NCI-H2171 treated with DMSO at 0.1 percent for 48 hours (cell line): ENCODE data around the gene STXBP5.
"Not testable (repeated sequence)": the region's sequence is repeated elsewhere in the genome, so short reads cannot be mapped to it uniquely, and the experiment has no call there.

Experiments
- DNase-seq: peaks from one replicate; lab custom pipeline; 2025; lab: John Stamatoyannopoulos, UW

STXBP5 gene

GRCh38 chr6:147298461-147298860 is 94.2 kb downstream of the STXBP5 start:
- no peak for DNase-seq

- no peak for DNase-seq
Measured at GRCh38 chr6:147299035-147299434, 94.8 kb downstream of the STXBP5 start.

GRCh38 chr6:147301070-147301469 is 96.9 kb downstream of the STXBP5 start:
- no peak for DNase-seq

DNA sequence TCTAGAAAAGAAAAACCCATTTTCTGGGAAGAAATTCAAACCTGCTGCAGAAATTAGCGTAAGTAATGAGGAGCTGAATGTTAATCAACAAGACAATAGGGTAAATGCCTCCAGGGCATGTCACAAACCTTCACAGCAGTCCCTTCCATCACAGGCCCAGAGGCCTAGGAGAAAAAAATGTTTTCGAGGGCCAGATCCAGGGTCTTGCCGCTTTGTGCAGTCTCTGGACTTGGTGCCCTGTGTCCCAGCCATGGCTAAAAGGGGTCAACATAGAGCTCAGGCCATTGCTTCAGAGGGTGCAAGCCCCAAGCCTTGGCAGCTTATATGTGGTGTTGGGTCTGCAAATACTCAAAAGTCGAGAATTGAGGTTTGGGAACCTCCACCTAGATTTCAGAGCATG is 99.8 kb downstream of the STXBP5 start:
- DNase-seq: no peak

- DNase-seq: no peak
Measured at GRCh38 chr6:147310521-147310920, 106.3 kb downstream of the STXBP5 start.

GRCh38 chr6:147311218-147311617 is 107.0 kb downstream of the STXBP5 start:
- DNase-seq: no peak

GRCh38 chr6:147321260-147321659 is 117.0 kb downstream of the STXBP5 start:
- DNase-seq: no peak

DNA sequence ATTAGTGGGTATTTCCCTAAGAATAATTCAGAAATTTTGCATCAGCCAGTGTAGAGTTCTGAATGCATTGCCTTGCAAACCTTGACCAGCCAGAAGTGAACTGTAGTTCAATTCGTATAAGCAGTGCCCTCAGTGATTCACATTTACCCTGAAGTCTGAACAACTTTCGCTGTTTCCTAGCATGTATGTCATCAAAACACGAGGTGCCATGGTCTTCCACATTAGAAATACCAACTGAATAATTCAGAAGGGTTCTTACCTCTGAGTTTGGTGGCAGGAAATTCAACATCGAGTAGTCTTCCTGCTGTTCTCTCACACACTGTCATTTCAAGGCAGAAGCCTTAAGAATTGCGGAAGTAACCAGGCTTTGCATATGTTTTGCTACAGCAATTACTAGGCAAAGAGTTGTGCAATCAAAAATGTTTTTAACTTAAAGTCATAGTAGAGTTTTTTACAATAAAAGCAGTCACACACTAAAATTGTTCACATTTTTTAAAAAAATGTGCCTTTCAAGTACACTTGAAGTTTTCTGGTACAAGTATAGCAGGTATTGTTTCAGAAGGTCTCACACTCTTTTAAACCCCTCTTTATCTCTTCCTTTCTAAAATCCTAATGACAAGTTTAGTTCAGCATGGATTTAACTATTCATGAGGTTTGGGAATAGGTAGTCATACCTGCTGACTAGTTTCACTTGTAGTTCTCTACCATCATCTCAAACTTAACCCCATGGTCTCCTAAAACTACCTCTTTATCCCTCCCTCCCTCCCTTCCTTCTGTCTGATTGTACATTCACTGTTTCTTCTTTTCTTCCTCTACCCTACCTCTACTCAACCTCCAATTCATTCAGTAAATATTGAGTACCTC is 118.3 kb downstream of the STXBP5 start:
- no peak for DNase-seq

GRCh38 chr6:147325557-147325956 is 121.3 kb downstream of the STXBP5 start:
- no peak for DNase-seq

DNA sequence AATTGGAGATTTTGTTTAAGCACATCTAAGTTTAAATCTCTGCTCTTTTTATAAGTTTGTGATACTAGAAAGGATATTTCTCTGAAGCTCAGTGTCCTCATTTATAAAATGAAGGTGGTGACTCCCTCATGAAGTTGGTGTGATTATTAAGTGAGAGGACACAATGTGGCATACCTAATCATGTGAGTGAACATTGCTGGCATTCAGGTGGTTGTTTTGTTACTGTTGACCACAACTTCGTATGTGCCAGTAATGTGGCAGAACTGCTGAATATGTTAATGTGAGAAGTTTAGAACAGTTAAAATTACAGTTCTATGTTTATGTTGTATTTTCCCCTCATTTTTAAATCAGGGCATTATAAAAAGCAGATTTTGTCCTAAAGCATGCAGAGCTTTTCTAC is 127.2 kb downstream of the STXBP5 start:
- no peak for DNase-seq

GRCh38 chr6:147337921-147338320 is 133.7 kb downstream of the STXBP5 start:
- DNase-seq: no peak

DNA sequence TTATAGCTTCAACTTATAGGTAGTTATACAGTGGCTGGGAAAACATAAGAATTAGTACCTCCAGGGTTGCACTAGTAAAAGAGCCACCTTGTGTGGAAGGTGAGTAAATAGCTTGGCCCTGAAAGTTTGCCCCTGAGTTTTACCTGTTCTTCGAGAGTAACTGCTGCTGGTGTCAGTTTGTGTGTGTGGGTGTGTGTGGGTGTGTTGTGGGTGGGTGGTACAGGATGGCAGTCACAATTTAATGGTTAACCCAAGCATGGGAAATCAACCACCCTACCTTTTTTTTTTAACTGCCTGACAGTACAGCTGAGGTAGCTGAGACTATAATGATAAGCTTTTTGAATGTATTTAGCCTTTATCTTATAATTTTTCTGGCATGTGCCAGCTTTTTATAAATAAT is 137.3 kb downstream of the STXBP5 start:
- no peak for DNase-seq

- DNase-seq: no peak
Measured at GRCh38 chr6:147345902-147346301, 141.7 kb downstream of the STXBP5 start.

DNA sequence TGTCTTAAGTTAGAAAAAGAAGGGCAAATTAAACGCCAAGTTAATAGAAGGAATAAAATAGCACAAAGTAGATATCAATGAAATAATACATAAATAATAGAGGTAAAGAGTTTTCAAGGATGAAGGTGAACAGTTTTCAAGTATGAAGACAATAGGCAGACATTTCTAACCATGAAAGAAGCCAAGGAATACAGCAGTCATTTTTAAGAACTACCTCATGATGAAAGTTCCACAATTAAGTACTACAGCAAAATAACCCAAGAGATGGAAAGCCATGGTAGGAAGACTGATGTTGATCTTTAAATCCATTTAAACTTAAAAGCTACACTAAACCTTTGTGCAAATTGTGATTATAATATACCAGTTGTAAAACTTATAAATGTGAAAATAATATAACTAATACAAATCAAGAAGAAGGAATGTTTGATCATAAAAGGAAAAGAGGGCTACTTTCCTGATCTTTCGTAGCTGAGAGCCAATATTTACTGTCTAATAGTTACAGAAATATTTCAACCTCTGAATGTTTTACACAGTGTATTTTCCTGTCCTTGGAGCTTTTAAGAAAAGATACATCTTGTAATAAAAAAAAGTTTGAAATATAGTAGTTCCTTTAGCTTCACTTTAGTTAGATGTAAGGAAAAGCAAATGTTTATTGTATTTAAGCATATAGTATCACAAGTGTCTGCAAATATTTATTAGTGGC is 143.1 kb downstream of the STXBP5 start:
- DNase-seq: no peak

DNA sequence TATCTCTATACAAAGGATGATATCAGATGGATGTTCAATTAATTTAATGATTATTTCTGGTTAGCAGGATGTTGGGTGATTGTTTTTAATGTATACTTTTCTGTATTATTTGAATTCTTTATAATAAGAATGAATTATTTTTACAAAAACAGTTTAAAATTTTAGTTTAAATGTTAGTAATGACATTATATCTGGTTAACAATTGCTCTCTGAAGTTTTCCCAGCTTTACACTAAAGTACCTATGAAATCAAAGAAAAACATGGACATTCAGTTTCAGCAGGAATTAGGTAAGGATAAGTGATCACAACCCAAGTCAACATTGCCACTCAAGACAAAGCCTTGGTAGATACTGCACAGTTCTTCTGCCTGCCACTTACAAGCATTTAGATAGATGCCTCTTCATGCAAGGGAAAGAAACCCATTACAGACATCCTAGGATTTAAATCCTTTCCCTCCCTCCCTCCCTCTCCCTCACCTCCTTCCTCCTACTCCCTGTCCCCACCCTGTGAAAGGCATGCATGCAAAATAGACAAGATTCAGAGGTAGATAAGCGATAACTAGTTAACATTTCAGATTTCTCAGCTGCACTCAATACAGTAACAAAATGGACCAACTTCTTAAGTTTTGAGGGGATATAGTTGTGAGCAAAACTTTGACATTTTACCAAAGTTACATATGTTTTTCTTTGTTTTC is 143.8 kb downstream of the STXBP5 start:
- DNase-seq: no peak

DNA sequence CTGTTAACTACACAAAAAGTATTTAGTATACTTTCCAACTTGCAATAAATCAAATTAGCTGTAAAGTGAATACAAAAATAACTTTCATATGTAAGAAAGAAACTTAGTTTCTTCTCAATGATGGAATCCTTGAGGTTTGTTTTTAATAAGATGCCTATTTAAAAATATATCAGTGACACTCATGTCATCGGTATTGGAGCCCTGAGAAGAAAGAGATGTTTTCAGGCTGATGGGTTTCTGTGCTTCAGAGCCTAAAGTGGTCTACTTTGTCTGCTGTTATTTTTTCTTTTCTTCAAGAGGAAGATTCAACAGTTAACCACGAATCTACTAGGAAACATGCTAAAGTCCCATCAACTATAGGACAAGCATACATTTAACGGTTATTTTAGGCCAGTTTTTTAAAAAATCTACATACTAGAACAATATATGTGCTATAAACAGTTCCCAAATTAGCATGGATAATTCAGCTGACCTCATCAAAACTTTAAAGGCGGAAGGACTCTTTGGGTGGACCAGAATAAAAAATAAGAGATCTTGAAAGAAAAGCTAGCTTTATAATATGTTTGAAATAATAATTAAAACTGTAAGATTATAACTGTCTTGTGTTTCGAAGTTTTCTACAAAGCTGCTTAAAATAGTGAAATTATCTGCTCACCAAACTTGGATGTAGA is 157.2 kb downstream of the STXBP5 start:
- DNase-seq: no peak

DNA sequence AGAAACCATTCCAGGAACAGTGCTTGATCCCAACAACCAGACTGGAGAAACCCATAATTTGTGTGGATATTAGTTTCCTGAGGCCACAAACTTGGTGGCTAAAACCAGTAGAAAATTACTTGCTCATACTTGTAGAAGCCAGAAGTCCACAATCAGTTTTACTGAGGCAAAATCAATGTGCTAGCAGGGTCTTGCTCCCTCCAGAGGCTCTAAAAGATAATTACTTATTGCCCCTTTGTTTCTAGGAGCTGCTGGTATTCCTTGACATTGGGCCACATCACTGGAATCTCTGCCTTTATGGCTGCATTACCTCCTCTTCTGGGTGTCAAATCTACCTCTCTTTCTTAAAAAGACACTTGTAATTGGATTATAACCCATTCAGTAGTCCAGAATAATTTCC is 162.1 kb downstream of the STXBP5 start:
- no peak for DNase-seq

DNA sequence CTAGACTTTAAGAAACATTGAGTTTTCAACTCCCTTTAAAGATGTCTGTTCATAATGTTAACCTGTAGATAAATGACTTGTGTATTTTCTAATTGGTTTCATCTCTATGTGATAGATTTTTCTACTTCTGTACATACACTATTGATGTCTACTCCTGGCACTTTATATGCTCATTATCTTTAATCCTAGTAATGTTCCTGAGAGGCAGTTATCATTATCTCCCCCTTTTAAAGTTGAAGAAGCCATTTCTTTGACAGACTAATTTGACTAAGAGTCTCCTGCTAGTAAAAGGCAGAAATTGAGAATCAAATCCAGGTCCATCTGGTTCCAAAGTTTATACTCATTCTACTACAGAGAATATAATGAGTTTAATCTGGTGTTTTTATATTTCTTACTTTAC is 167.1 kb downstream of the STXBP5 start:
- no peak for DNase-seq

DNA sequence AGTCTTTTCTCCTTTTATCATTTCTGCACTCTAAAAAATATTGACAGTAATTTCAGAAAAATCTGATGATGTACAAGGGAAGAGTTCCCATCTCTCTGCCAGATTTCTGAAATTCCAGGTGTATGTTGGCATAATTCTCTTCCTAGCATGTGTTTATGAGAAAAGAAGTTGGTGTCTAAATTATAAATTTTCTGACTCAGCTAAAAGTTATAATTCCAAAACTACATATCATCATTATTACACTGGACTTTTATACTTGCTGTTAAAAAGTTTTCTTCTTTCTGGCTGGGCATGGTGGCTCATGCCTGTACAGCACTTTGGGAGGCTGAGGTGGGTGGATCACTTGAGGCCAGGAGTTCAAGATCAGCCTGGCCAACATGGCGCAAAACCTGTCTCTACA is 168.6 kb downstream of the STXBP5 start:
- DNase-seq: no peak

GRCh38 chr6:147378819-147379218 is 174.6 kb downstream of the STXBP5 start:
- DNase-seq: no peak

- not testable (repeated sequence) for DNase-seq
Measured at GRCh38 chr6:147380841-147381240, 176.6 kb downstream of the STXBP5 start.

DNA sequence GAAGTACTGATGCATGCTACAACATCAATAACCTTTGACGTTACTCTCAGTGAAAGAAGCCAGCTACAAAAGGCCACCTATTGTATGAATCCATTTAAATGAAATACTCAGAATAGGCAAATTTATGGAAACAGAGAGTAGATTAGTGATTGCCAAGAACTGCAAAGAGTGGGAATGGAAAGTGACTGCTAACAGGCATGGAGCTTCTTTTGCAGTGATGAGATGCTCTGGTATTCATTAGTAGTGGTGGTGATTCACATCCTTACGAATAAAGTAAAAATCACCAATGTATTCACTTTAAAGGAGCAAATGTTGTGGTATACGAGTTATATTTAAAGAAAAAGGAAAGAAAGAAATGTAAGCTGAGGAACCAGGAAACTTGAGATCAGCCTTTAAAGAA is 177.5 kb downstream of the STXBP5 start:
- no peak for DNase-seq
